ENCODE measurements around the gene ATP5ME.
"Not testable (repeated sequence)": the region's sequence is repeated elsewhere in the genome, so short reads cannot be mapped to it uniquely, and the experiment has no call there.

ATP5ME gene

GRCh38 chr4:674172-675035 lies at the start of gene ATP5ME, which contains the start of gene MYL5:
Gene ATP5ME (minus strand): TSS chr4:674276. CDS start chr4:674247, 29 bp downstream.
Gene MYL5 (plus strand): TSS chr4:674542. CDS start chr4:678027, 3,485 bp downstream.
- DNase-seq: peak; percentile 9 to 86

GRCh38 chr4:722851-723360 lies 48.8 kb upstream of the ATP5ME start:
- DNase-seq: no peak

GRCh38 chr4:722169-722725 lies 48.2 kb upstream of the ATP5ME start:
- DNase-seq: no peak

- no peak for DNase-seq
Observed at GRCh38 chr4:721261-722168, 47.4 kb upstream of the ATP5ME start.

- no peak for DNase-seq
Observed at GRCh38 chr4:720111-720860, 46.2 kb upstream of the ATP5ME start.

GRCh38 chr4:718460-718859 lies 44.4 kb upstream of the ATP5ME start:
- DNase-seq: no peak

GRCh38 chr4:717601-718320 lies 43.7 kb upstream of the ATP5ME start:
- no peak for DNase-seq

GRCh38 chr4:714087-714486 lies 40.0 kb upstream of the ATP5ME start:
- DNase-seq: no peak

- no peak for DNase-seq
Observed at GRCh38 chr4:712916-713632, 39.0 kb upstream of the ATP5ME start.

- no peak for DNase-seq
Observed at GRCh38 chr4:712093-712492, 38.0 kb upstream of the ATP5ME start.

GRCh38 chr4:710916-711315 lies 36.8 kb upstream of the ATP5ME start:
- DNase-seq: no peak

GRCh38 chr4:710116-710515 lies 36.0 kb upstream of the ATP5ME start:
- DNase-seq: no peak

- DNase-seq: no peak
Observed at GRCh38 chr4:709348-709747, 35.3 kb upstream of the ATP5ME start.

GRCh38 chr4:708631-708933 lies 34.5 kb upstream of the ATP5ME start:
- no peak for DNase-seq

GRCh38 chr4:707929-708630 lies 34.0 kb upstream of the ATP5ME start:
- no peak for DNase-seq

GRCh38 chr4:706834-707598 lies 32.9 kb upstream of the ATP5ME start:
- no peak for DNase-seq

- DNase-seq: not testable (repeated sequence)
Observed at GRCh38 chr4:706083-706633, 32.1 kb upstream of the ATP5ME start.

GRCh38 chr4:705278-706082 lies 31.4 kb upstream of the ATP5ME start, which contains the start of gene PCGF3:
Gene PCGF3 (plus strand): TSS chr4:705832. CDS start chr4:733681, 27,849 bp downstream.
- DNase-seq: peak; percentile 59 to 68

GRCh38 chr4:704971-705277 lies 30.8 kb upstream of the ATP5ME start:
- DNase-seq: no peak
